OCI-LY7 (cell line): ENCODE results near the gene FOXE1. TPM values are rescaled to one million over a fixed set of nuclear protein-coding genes. Genes with fewer than 3 reads are reported as not detected.

Experiments
- BruUV-seq: library from RNA; stranded (reverse); fragments of 400-500 nt; replicated peaks from 2 replicates; lab custom pipeline; 2021; lab: Mats Ljungman, UMichigan
- CTCF ChIA-PET: fragments of 300-600 bp; sonication (Branson Sonifier 250); formaldehyde crosslinking; loops from one replicate; lab custom pipeline; 2022; ENCODE audit warnings: antibody characterized with exemption; ENCODE audit not compliant: unreplicated experiment; lab: Charles Lee
- POLR2A ChIA-PET: fragments of 300-600 bp; sonication (Branson Sonifier 250); formaldehyde crosslinking; loops from one replicate; lab custom pipeline; 2022; ENCODE audit warnings: antibody characterized with exemption; lab: Charles Lee
- DNase-seq: peaks from one replicate; pipeline ENCODE4 v3.0.0-alpha.2; 2015; ENCODE audit warnings: low spot score
- H2AFZ ChIP-seq: fragments of 200-600 bp; sonication (generic), shearing (Covaris generic); 2 replicates; pipeline ENCODE4 v1.6.1; 2014; ENCODE audit warnings: mild to moderate bottlenecking, antibody characterized with exemption, low read length, moderate library complexity
- H3K27ac ChIP-seq: fragments of 200-600 bp; sonication (generic); 2 replicates; pipeline ENCODE4 v1.5.1; 2014; ENCODE audit warnings: mixed run types, low read depth, mild to moderate bottlenecking, moderate library complexity, low read length, inconsistent platforms; ENCODE audit not compliant: poor library complexity, severe bottlenecking
- H3K36me3 ChIP-seq: fragments of 200-600 bp; sonication (generic); 2 replicates; pipeline ENCODE4 v1.6.1; 2014; ENCODE audit warnings: mild to moderate bottlenecking, antibody characterized with exemption, low read length, moderate library complexity, mixed read lengths; ENCODE audit not compliant: insufficient read depth
- H3K4me1 ChIP-seq: fragments of 200-600 bp; sonication (generic); 2 replicates; pipeline ENCODE4 v1.5.1; 2014; ENCODE audit warnings: mild to moderate bottlenecking, low read length; ENCODE audit not compliant: insufficient read depth, poor library complexity, severe bottlenecking
- H3K4me2 ChIP-seq: fragments of 200-600 bp; sonication (generic); 2 replicates; pipeline ENCODE4 v1.6.1; 2014; ENCODE audit warnings: mild to moderate bottlenecking, low read length
- H3K4me3 ChIP-seq: fragments of 200-600 bp; sonication (generic); 2 replicates; pipeline ENCODE4 v1.5.1; 2014; ENCODE audit warnings: mild to moderate bottlenecking, low read depth, low read length; ENCODE audit not compliant: poor library complexity, severe bottlenecking
- H3K79me2 ChIP-seq: fragments of 200-600 bp; sonication (generic); 2 replicates; pipeline ENCODE4 v1.6.1; 2016; ENCODE audit warnings: low read depth, mild to moderate bottlenecking, low read length, moderate library complexity, mixed read lengths; ENCODE audit not compliant: insufficient read depth
- H3K9me2 ChIP-seq: fragments of 200-600 bp; sonication (generic); 2 replicates; pipeline ENCODE4 v1.6.1; 2016; ENCODE audit warnings: mild to moderate bottlenecking, low read length, mixed read lengths; ENCODE audit not compliant: insufficient read depth
- H3K9me3 ChIP-seq: fragments of 200-600 bp; sonication (generic); 2 replicates; pipeline ENCODE4 v1.6.1; 2014; ENCODE audit warnings: mild to moderate bottlenecking, mixed run types, low read length, mixed read lengths
- H4K20me1 ChIP-seq: fragments of 200-600 bp; sonication (generic); 2 replicates; pipeline ENCODE4 v1.6.1; 2014; ENCODE audit warnings: mild to moderate bottlenecking, antibody characterized with exemption, low read length, moderate library complexity, mixed read lengths; ENCODE audit not compliant: insufficient read depth
- CTCF ChIP-seq: fragments of 200-600 bp; sonication (generic); conservative IDR thresholded peaks from 2 replicates; pipeline ENCODE4 v1.5.1; 2014; ENCODE audit warnings: mild to moderate bottlenecking, antibody characterized with exemption, low read length, moderate library complexity, mixed read lengths
- EZH2phosphoT487 ChIP-seq: fragments of 200-600 bp; sonication (generic); IDR thresholded peaks from 2 replicates; pipeline ENCODE4 v1.6.1; 2018; ENCODE audit warnings: low read depth, borderline replicate concordance, mild to moderate bottlenecking, mixed run types, antibody characterized with exemption, low read length, moderate library complexity, mixed read lengths
- intact Hi-C: fragments of 100-400 bp; cut with micrococcal nuclease; formaldehyde crosslinking; loops from one replicate; pipeline ENCODE4 v1.10.0; 2022; ENCODE audit not compliant: unreplicated experiment
- total RNA-seq, 2 experiments: library from RNA; depleted of rRNA in 1 of 2; stranded (reverse); fragments of >200 nt in 1 of 2; shearing (Covaris generic) in 1 of 2; gene quantifications; 2 replicates each; pipeline ENCODE4 v1.2.3, GENCODE V29; 2014 to 2022

FOXE1 gene
- total RNA-seq, 2 experiments from 2014 or later: not detected

- no TSS peak for BruUV-seq
- Histone ChIP-seq H4K20me1 (no peaks in the 10 kb centered on the region), H3K4me2 (peak overlapping the region; percentile 49; the same call in 1 of the 2 replicates), H3K9me3 (peaks cover 15% of the 10 kb centered on the region), H3K4me3 (no peak overlapping the region), H3K4me1 (peaks cover 9% of the 10 kb centered on the region), H3K79me2 (no peaks in the 10 kb centered on the region), H3K27ac (no peak overlapping the region), H3K36me3 (no peaks in the 10 kb centered on the region), H3K9me2 (no peaks in the 10 kb centered on the region), H2AFZ (no peak overlapping the region)
- DNase-seq: peak; percentile 5
- ChIA-PET CTCF (no interaction called here), POLR2A (no interaction called here)
- intact Hi-C loops: no loop called here
- TF ChIP-seq CTCF (no peak), EZH2phosphoT487 (no peak)
Observed at GRCh38 chr9:97866300-97866699, 13.3 kb downstream of the FOXE1 start.

GRCh38 chr9:97866848-97867247 lies 13.8 kb downstream of the FOXE1 start:
- DNase-seq: peak; percentile 60
- BruUV-seq: no TSS peak
- peak overlapping the region; percentile 49 for H3K4me2 ChIP-seq
- peak overlapping the region; percentile 32 for H3K27ac ChIP-seq
- peak overlapping the region; percentile 18 for H3K4me3 ChIP-seq
- ChIA-PET POLR2A (interaction anchor here (0.6 kb wide), 1 partner anchor 246 kb away, joined by 5 read pairs; no protein-coding TSS in a partner anchor), CTCF (no interaction called here)
- no peaks in the 10 kb centered on the region for H3K9me2 ChIP-seq
- no peak for TF ChIP-seq EZH2phosphoT487
- no peak for TF ChIP-seq CTCF
- peaks cover 9% of the 10 kb centered on the region for H3K4me1 ChIP-seq
- H3K36me3 ChIP-seq: no peaks in the 10 kb centered on the region
- intact Hi-C loops: no loop called here
- H3K79me2 ChIP-seq: no peaks in the 10 kb centered on the region
- no peaks in the 10 kb centered on the region for H4K20me1 ChIP-seq
- peaks cover 15% of the 10 kb centered on the region for H3K9me3 ChIP-seq
- H2AFZ ChIP-seq: no peak overlapping the region

GRCh38 chr9:97868859-97869258 lies 15.8 kb downstream of the FOXE1 start:
- H3K4me1 ChIP-seq: peaks cover 9% of the 10 kb centered on the region
- H3K9me3 ChIP-seq: peaks cover 15% of the 10 kb centered on the region
- no peaks in the 10 kb centered on the region for H4K20me1 ChIP-seq
- ChIA-PET POLR2A (no interaction called here), CTCF (no interaction called here)
- intact Hi-C loops: no loop called here
- no peak overlapping the region for H3K4me2 ChIP-seq
- no peak for TF ChIP-seq CTCF
- no peak for TF ChIP-seq EZH2phosphoT487
- no peak overlapping the region for H3K4me3 ChIP-seq
- H3K36me3 ChIP-seq: no peaks in the 10 kb centered on the region
- no peaks in the 10 kb centered on the region for H3K79me2 ChIP-seq
- BruUV-seq: no TSS peak
- no peak for DNase-seq
- H2AFZ ChIP-seq: no peak overlapping the region
- no peaks in the 10 kb centered on the region for H3K9me2 ChIP-seq
- H3K27ac ChIP-seq: no peak overlapping the region
